Type B pancreatic cell (in vitro differentiated cells): ENCODE measurements around the gene TMUB1. TPM values are rescaled to one million over a fixed set of nuclear protein-coding genes. Genes with fewer than 3 reads are reported as not detected.

Experiments
- DNase-seq: peaks from one replicate; pipeline ENCODE4 v3.0.0; 2021; ENCODE audit warnings: mixed read lengths; ENCODE audit not compliant: unreplicated experiment; ENCODE audit errors: extremely low spot score
- H3K27ac Mint-ChIP-seq: 2 replicates; pipeline ENCODE4 v1.8.0; 2021; ENCODE audit warnings: mild to moderate bottlenecking, mixed read lengths
- H3K27me3 Mint-ChIP-seq: 2 replicates; pipeline ENCODE4 v1.8.0; 2021; ENCODE audit warnings: mixed read lengths
- H3K36me3 Mint-ChIP-seq: 2 replicates; pipeline ENCODE4 v1.8.0; 2021; ENCODE audit warnings: mixed read lengths
- H3K4me1 Mint-ChIP-seq: one replicate; pipeline ENCODE4 v1.8.0; 2021; ENCODE audit warnings: mixed read lengths; ENCODE audit not compliant: unreplicated experiment
- H3K4me3 Mint-ChIP-seq: 2 replicates; pipeline ENCODE4 v1.8.0; 2021; ENCODE audit warnings: mild to moderate bottlenecking, mixed read lengths
- H3K9me3 Mint-ChIP-seq: 2 replicates; pipeline ENCODE4 v1.8.0; 2021; ENCODE audit warnings: mixed read lengths
- CTCF ChIP-seq: fragments of 200-600 bp; sonication (generic); conservative IDR thresholded peaks from 2 replicates; pipeline ENCODE4 v1.5.0; 2021; ENCODE audit warnings: antibody characterized with exemption, mild to moderate bottlenecking
- total RNA-seq: library from RNA; stranded (reverse); gene quantifications from 2 replicates; pipeline ENCODE4 v1.2.1, GENCODE V29; 2021; ENCODE audit warnings: low replicate concordance

Gene TMUB1
- total RNA-seq, 1 donor from 2014 or later = 37.9 TPM

- DNase-seq = no peak
- Mint-ChIP-seq H3K27me3 (peaks cover 3% of the 10 kb centered on the region), H3K4me1 (peaks cover 35% of the 10 kb centered on the region), H3K9me3 (no peaks in the 10 kb centered on the region), H3K36me3 (peaks cover 3% of the 10 kb centered on the region), H3K4me3 (peak within 1 kb of the TSS; percentile 98), H3K27ac (peak within 1 kb of the TSS; percentile 96)
- TF ChIP-seq CTCF = no peak
Measured at GRCh38 chr7:151057506-151057988, 25.7 kb downstream of the TMUB1 start, which contains the start of gene CDK5. TSS of gene CDK5 (minus strand) at chr7:151057897. CDS start at chr7:151057848, 49 bp downstream.

GRCh38 chr7:151056666-151057505, 26.4 kb downstream of the TMUB1 start:
- DNase-seq = no peak
- peak overlapping the region; percentile 96 for H3K27ac Mint-ChIP-seq
- H3K36me3 Mint-ChIP-seq = peaks cover 4% of the 10 kb centered on the region
- TF ChIP-seq CTCF = no peak
- H3K4me3 Mint-ChIP-seq = peak overlapping the region; percentile 98
- peaks cover 32% of the 10 kb centered on the region for H3K4me1 Mint-ChIP-seq
- H3K9me3 Mint-ChIP-seq = no peaks in the 10 kb centered on the region
- H3K27me3 Mint-ChIP-seq = peaks cover 5% of the 10 kb centered on the region

- TF ChIP-seq CTCF = peak; percentile 17
- H3K4me3 Mint-ChIP-seq = peak overlapping the region; percentile 98
Measured at GRCh38 chr7:151056283-151056665, 27.0 kb downstream of the TMUB1 start.

GRCh38 chr7:151053751-151054150, 29.5 kb downstream of the TMUB1 start:
- TF ChIP-seq CTCF = no peak
- peaks cover 4% of the 10 kb centered on the region for H3K36me3 Mint-ChIP-seq
- no peak overlapping the region for H3K27ac Mint-ChIP-seq
- peaks cover 21% of the 10 kb centered on the region for H3K4me1 Mint-ChIP-seq
- no peak overlapping the region for H3K4me3 Mint-ChIP-seq
- no peaks in the 10 kb centered on the region for H3K9me3 Mint-ChIP-seq
- peaks cover 17% of the 10 kb centered on the region for H3K27me3 Mint-ChIP-seq
- no peak for DNase-seq

More at GRCh38 chr7:151056283-151056665, 27.0 kb downstream of the TMUB1 start:
- no peak for DNase-seq
- H3K9me3 Mint-ChIP-seq = no peaks in the 10 kb centered on the region
- peaks cover 4% of the 10 kb centered on the region for H3K36me3 Mint-ChIP-seq
- peaks cover 5% of the 10 kb centered on the region for H3K27me3 Mint-ChIP-seq
- H3K4me1 Mint-ChIP-seq = peaks cover 26% of the 10 kb centered on the region
- peak overlapping the region; percentile 96 for H3K27ac Mint-ChIP-seq

GRCh38 chr7:151053096-151053495, 30.2 kb downstream of the TMUB1 start:
- no peak for DNase-seq
- H3K4me1 Mint-ChIP-seq = peaks cover 16% of the 10 kb centered on the region
- peaks cover 4% of the 10 kb centered on the region for H3K36me3 Mint-ChIP-seq
- no peak for TF ChIP-seq CTCF
- H3K4me3 Mint-ChIP-seq = no peak overlapping the region
- no peaks in the 10 kb centered on the region for H3K9me3 Mint-ChIP-seq
- H3K27me3 Mint-ChIP-seq = peaks cover 17% of the 10 kb centered on the region
- no peak overlapping the region for H3K27ac Mint-ChIP-seq
